A549 (cell line): ENCODE measurements around the gene DPEP1. TPM values are rescaled to one million over a fixed set of nuclear protein-coding genes. Genes with fewer than 3 reads are reported as not detected.

Experiments
- BHLHE40 ChIP-seq: IDR thresholded peaks from 2 replicates; pipeline ENCODE4 v1.6.1; 2012; ENCODE audit warnings: low read depth, low read length, inconsistent platforms
- CBX2 ChIP-seq: fragments of 200-600 bp; sonication (generic); IDR thresholded peaks from 2 replicates; pipeline ENCODE4 v1.6.1; 2016; ENCODE audit warnings: low read depth, mild to moderate bottlenecking, borderline replicate concordance
- CBX8 ChIP-seq: fragments of 200-600 bp; sonication (generic); IDR thresholded peaks from 2 replicates; pipeline ENCODE4 v1.6.1; 2016
- CEBPB ChIP-seq, 2 experiments: fragments of >200 bp in 1 of 2; sonication (Bioruptor Twin) in 1 of 2; formaldehyde crosslinking in 1 of 2; IDR thresholded peaks; 2 replicates each; pipeline ENCODE4 v1.6.1; 2012 to 2016
- EHF ChIP-seq: fragments of 250-450 bp; sonication (Bioruptor Pico); IDR thresholded peaks from 2 replicates; pipeline ENCODE4 v1.5.0; 2020; ENCODE audit warnings: mild to moderate bottlenecking
- ELK1 ChIP-seq: fragments of 150-350 bp; IDR thresholded peaks from 2 replicates; pipeline ENCODE4 v1.6.1; 2014; ENCODE audit warnings: low read depth, mild to moderate bottlenecking, low read length
- ESRRA ChIP-seq: fragments of 150-350 bp; IDR thresholded peaks from 2 replicates; pipeline ENCODE4 v1.6.1; 2014; ENCODE audit warnings: mild to moderate bottlenecking, low read length, borderline replicate concordance
- FOSB ChIP-seq: fragments of 250-450 bp; sonication (Bioruptor Pico); IDR thresholded peaks from 2 replicates; pipeline ENCODE4 v1.5.0; 2020; ENCODE audit warnings: mild to moderate bottlenecking, moderate library complexity
- FOSL2 ChIP-seq, 2 experiments: fragments of 450-650 bp in 1 of 2; fragments of >200 bp in 1 of 2; sonication (Bioruptor Twin) in 1 of 2; formaldehyde crosslinking; IDR thresholded peaks; 2 replicates each; pipeline versions ENCODE4 v1.5.0 to v1.6.1; 2016 to 2020; ENCODE audit warnings: mild to moderate bottlenecking in 1 of 2, moderate library complexity in 1 of 2
- FOXS1 ChIP-seq: fragments of 250-450 bp; sonication (Bioruptor Pico); IDR thresholded peaks from 2 replicates; pipeline ENCODE4 v1.5.0; 2020; ENCODE audit warnings: mild to moderate bottlenecking, moderate library complexity
- HES2 ChIP-seq: fragments of >200 bp; sonication (Bioruptor Twin); formaldehyde crosslinking; IDR thresholded peaks from 2 replicates; pipeline ENCODE4 v1.6.1; 2016
- HEYL ChIP-seq: fragments of 250-450 bp; sonication (Bioruptor Pico); IDR thresholded peaks from 2 replicates; pipeline ENCODE4 v1.8.0; 2021; ENCODE audit warnings: mild to moderate bottlenecking, moderate library complexity
- HOXA7 ChIP-seq: fragments of 250-450 bp; sonication (Bioruptor Pico); IDR thresholded peaks from 2 replicates; pipeline ENCODE4 v1.5.0; 2020; ENCODE audit warnings: mild to moderate bottlenecking, moderate library complexity
- HOXB13 ChIP-seq: fragments of 250-450 bp; sonication (Bioruptor Pico); IDR thresholded peaks from 2 replicates; pipeline ENCODE4 v1.5.0; 2020; ENCODE audit warnings: low read depth, mild to moderate bottlenecking, moderate library complexity
- HOXB5 ChIP-seq: fragments of 250-450 bp; sonication (Bioruptor Pico); IDR thresholded peaks from 2 replicates; pipeline ENCODE4 v1.5.0; 2020; ENCODE audit warnings: mild to moderate bottlenecking, moderate library complexity
- JUNB ChIP-seq: fragments of >200 bp; sonication (Bioruptor Twin); formaldehyde crosslinking; IDR thresholded peaks from 2 replicates; pipeline ENCODE4 v1.6.1; 2016
- MAFK ChIP-seq: fragments of 450-650 bp; IDR thresholded peaks from 2 replicates; pipeline ENCODE4 v1.6.1; 2014; ENCODE audit not compliant: partially characterized antibody
- MAZ ChIP-seq: fragments of 150-350 bp; IDR thresholded peaks from 2 replicates; pipeline ENCODE4 v1.6.1; 2014; ENCODE audit warnings: antibody characterized with exemption, low read depth, low read length, borderline replicate concordance
- NFE2L2 ChIP-seq: fragments of 150-350 bp; conservative IDR thresholded peaks from 2 replicates; pipeline ENCODE4 v1.6.1; 2014; ENCODE audit warnings: low read length
- NR3C1 ChIP-seq: fragments of >200 bp; sonication (Bioruptor Twin); formaldehyde crosslinking; IDR thresholded peaks from 3 replicates; pipeline ENCODE4 v1.6.1; 2017
- PHF8 ChIP-seq: fragments of 200-600 bp; sonication (generic); IDR thresholded peaks from 2 replicates; pipeline ENCODE4 v1.6.1; 2016; ENCODE audit warnings: low read depth, mild to moderate bottlenecking, antibody characterized with exemption, moderate library complexity, borderline replicate concordance
- POLR2A ChIP-seq: IDR thresholded peaks from 2 replicates; pipeline ENCODE4 v1.6.1; 2012; ENCODE audit warnings: mild to moderate bottlenecking, low read length
- POLR2AphosphoS2 ChIP-seq: conservative IDR thresholded peaks from 2 replicates; pipeline ENCODE4 v1.6.1; 2012; ENCODE audit warnings: low read length, improper control_type of control experiment, inconsistent platforms
- RARB ChIP-seq: fragments of 250-450 bp; sonication (Bioruptor Pico); IDR thresholded peaks from 2 replicates; pipeline ENCODE4 v1.8.0; 2021; ENCODE audit warnings: mild to moderate bottlenecking, moderate library complexity
- RNF2 ChIP-seq: fragments of 200-600 bp; sonication (generic); IDR thresholded peaks from 2 replicates; pipeline ENCODE4 v1.6.1; 2016; ENCODE audit warnings: low read depth, mild to moderate bottlenecking, antibody characterized with exemption, moderate library complexity, borderline replicate concordance
- TFCP2L1 ChIP-seq: fragments of 250-450 bp; sonication (Bioruptor Pico); IDR thresholded peaks from 2 replicates; pipeline ENCODE4 v1.5.0; 2021; ENCODE audit warnings: mild to moderate bottlenecking
- ZC3H11A ChIP-seq: fragments of 450-650 bp; IDR thresholded peaks from 2 replicates; pipeline ENCODE4 v1.6.1; 2014; ENCODE audit warnings: antibody characterized with exemption, mild to moderate bottlenecking
- ZFP36 ChIP-seq: fragments of 450-650 bp; IDR thresholded peaks from 2 replicates; pipeline ENCODE4 v1.6.1; 2014; ENCODE audit warnings: borderline replicate concordance; ENCODE audit not compliant: partially characterized antibody
- ZNF302 ChIP-seq: fragments of 250-450 bp; sonication (Bioruptor Pico); IDR thresholded peaks from 2 replicates; pipeline ENCODE4 v1.9.0; 2021; ENCODE audit warnings: inconsistent platforms, mild to moderate bottlenecking, moderate library complexity
- ZSCAN20 ChIP-seq: fragments of 250-450 bp; sonication (Bioruptor Pico); IDR thresholded peaks from 2 replicates; pipeline ENCODE4 v1.8.0; 2022; ENCODE audit warnings: mild to moderate bottlenecking, moderate library complexity
- polyA plus RNA-seq, 4 experiments: library from polyadenylated mRNA; depleted of rRNA in 3 of 4; stranded (reverse); fragments of >200 nt; fragmentation: RNase III in 1 of 4; extraction: RNeasy Plus Mini Kit Qiagen cat#74134 plus additional on column Dnase treatment in 1 of 4; gene quantifications; 2 replicates in 3 of 4; 3 replicates in 1 of 4; pipeline ENCODE4 v1.2.3, GENCODE V29; 2011 to 2017
- TF ChIP-seq, protein P1 (sequence below): fragments of >200 bp; sonication (Bioruptor Twin); formaldehyde crosslinking; IDR thresholded peaks from 3 replicates; pipeline ENCODE4 v1.6.1; 2016
- TF ChIP-seq, protein P2 (sequence below): IDR thresholded peaks from 2 replicates; pipeline ENCODE4 v1.6.1; 2012
- TF ChIP-seq, protein P3 (sequence below): IDR thresholded peaks from 2 replicates; pipeline ENCODE4 v1.6.1; 2012
- TF ChIP-seq, protein P4 (sequence below): IDR thresholded peaks from 2 replicates; pipeline ENCODE4 v1.6.1; 2012; ENCODE audit warnings: low read depth, borderline replicate concordance

Gene DPEP1
- polyA plus RNA-seq, 2 of the 4 experiments (the other 2 are of a cell fraction) = 1.3 to 1.5 TPM

- TF ChIP-seq, protein P1, sequence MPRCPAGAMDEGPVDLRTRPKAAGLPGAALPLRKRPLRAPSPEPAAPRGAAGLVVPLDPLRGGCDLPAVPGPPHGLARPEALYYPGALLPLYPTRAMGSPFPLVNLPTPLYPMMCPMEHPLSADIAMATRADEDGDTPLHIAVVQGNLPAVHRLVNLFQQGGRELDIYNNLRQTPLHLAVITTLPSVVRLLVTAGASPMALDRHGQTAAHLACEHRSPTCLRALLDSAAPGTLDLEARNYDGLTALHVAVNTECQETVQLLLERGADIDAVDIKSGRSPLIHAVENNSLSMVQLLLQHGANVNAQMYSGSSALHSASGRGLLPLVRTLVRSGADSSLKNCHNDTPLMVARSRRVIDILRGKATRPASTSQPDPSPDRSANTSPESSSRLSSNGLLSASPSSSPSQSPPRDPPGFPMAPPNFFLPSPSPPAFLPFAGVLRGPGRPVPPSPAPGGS = peak; percentile 48; the same call in 2 of the 3 replicates
- TF ChIP-seq POLR2A = peak; percentile 37; the same call in 1 of the 2 replicates
- TF ChIP-seq FOSL2 (IDR thresholded peaks at IDR 0.05) = no peak
- TF ChIP-seq FOSL2 (CRISPR knock-in tag; IDR thresholded peaks at IDR 0.05) = peak; percentile 2; the same call in 1 of the 2 replicates
- TF ChIP-seq HOXB13 (CRISPR knock-in tag) = no peak
- 0 out of 2 replicates have a peak, but pooled peaks have one; percentile 39 for TF ChIP-seq POLR2AphosphoS2
- TF ChIP-seq BHLHE40 = no peak
- TF ChIP-seq FOXS1 (CRISPR knock-in tag) = peak; percentile 14; the same call in 1 of the 2 replicates
- TF ChIP-seq, protein P2, sequence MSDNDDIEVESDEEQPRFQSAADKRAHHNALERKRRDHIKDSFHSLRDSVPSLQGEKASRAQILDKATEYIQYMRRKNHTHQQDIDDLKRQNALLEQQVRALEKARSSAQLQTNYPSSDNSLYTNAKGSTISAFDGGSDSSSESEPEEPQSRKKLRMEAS = peak; percentile 54
- no peak for TF ChIP-seq MAFK
- no peak for TF ChIP-seq NFE2L2
- no peak for TF ChIP-seq HOXB5
- no peak for TF ChIP-seq ZC3H11A
- no peak for TF ChIP-seq ZSCAN20
- TF ChIP-seq ESRRA = no peak
- no peak for TF ChIP-seq JUNB
- no peak for TF ChIP-seq PHF8
- peak; percentile 89 for TF ChIP-seq FOSB (CRISPR knock-in tag)
- TF ChIP-seq MAZ = no peak
- no peak for TF ChIP-seq HEYL (CRISPR knock-in tag)
- TF ChIP-seq HOXA7 (CRISPR knock-in tag) = peak; percentile 93
- no peak for TF ChIP-seq CBX2
- no peak for TF ChIP-seq CEBPB (IDR thresholded peaks at IDR 0.05)
- TF ChIP-seq ZFP36 = no peak
- TF ChIP-seq, protein P3, sequence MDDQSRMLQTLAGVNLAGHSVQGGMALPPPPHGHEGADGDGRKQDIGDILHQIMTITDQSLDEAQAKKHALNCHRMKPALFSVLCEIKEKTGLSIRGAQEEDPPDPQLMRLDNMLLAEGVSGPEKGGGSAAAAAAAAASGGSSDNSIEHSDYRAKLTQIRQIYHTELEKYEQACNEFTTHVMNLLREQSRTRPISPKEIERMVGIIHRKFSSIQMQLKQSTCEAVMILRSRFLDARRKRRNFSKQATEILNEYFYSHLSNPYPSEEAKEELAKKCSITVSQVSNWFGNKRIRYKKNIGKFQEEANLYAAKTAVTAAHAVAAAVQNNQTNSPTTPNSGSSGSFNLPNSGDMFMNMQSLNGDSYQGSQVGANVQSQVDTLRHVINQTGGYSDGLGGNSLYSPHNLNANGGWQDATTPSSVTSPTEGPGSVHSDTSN = peak; percentile 72; the same call in 1 of the 2 replicates
- peak; percentile 75; the same call in 1 of the 2 replicates for TF ChIP-seq EHF
- peak; percentile 92 for TF ChIP-seq TFCP2L1 (CRISPR knock-in tag)
- TF ChIP-seq, protein P4, sequence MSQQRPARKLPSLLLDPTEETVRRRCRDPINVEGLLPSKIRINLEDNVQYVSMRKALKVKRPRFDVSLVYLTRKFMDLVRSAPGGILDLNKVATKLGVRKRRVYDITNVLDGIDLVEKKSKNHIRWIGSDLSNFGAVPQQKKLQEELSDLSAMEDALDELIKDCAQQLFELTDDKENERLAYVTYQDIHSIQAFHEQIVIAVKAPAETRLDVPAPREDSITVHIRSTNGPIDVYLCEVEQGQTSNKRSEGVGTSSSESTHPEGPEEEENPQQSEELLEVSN = no peak
- TF ChIP-seq ZNF302 (CRISPR knock-in tag) = no peak
- no peak for TF ChIP-seq NR3C1
- TF ChIP-seq CBX8 = no peak
- peak; percentile 50; the same call in 1 of the 2 replicates for TF ChIP-seq RARB (CRISPR knock-in tag)
- TF ChIP-seq RNF2 = no peak
- no peak for TF ChIP-seq ELK1
- TF ChIP-seq HES2 = no peak
- TF ChIP-seq, all 56 proteins: peak for 19
These were observed 47.7 kb upstream of the DPEP1 start (continued) for GRCh38 chr16:89565506-89566372.
